NCI-H510A treated with DMSO at 0.1 percent for 48 hours (cell line): Measurements from ENCODE around the gene DLG2.
"Not testable (repeated sequence)": the region's sequence is repeated elsewhere in the genome, so short reads cannot be mapped to it uniquely, and the experiment has no call there.

Experiments
- DNase-seq: peaks from one replicate; lab custom pipeline; 2025; lab: John Stamatoyannopoulos, UW

DLG2 gene

GRCh38 chr11:85110246-85110645, 516.9 kb downstream of the DLG2 start:
- not testable (repeated sequence) for DNase-seq

- DNase-seq, result no peak
Observed at GRCh38 chr11:85109141-85109540, 518.0 kb downstream of the DLG2 start.

GRCh38 chr11:85105868-85106267, 521.3 kb downstream of the DLG2 start:
- DNase-seq, result no peak

GRCh38 chr11:85099522-85099921, 527.6 kb downstream of the DLG2 start:
- DNase-seq, result no peak

GRCh38 chr11:85098996-85099395, 528.1 kb downstream of the DLG2 start:
- DNase-seq, result no peak

GRCh38 chr11:85096939-85097338, 530.2 kb downstream of the DLG2 start:
- no peak for DNase-seq

GRCh38 chr11:85095239-85095638, 531.9 kb downstream of the DLG2 start:
- DNase-seq, result no peak

GRCh38 chr11:85094795-85095194, 532.3 kb downstream of the DLG2 start:
- DNase-seq, result no peak

- no peak for DNase-seq
Observed at GRCh38 chr11:85089654-85090053, 537.5 kb downstream of the DLG2 start.

GRCh38 chr11:85088286-85088685, 538.9 kb downstream of the DLG2 start:
- DNase-seq, result no peak

- no peak for DNase-seq
Observed at GRCh38 chr11:85086504-85087284, 540.5 kb downstream of the DLG2 start.

- DNase-seq, result peak; percentile 52
Observed at GRCh38 chr11:85076535-85077330, 550.4 kb downstream of the DLG2 start.

GRCh38 chr11:85062659-85063058, 564.5 kb downstream of the DLG2 start:
- DNase-seq, result no peak

GRCh38 chr11:85052636-85053035, 574.5 kb downstream of the DLG2 start:
- DNase-seq, result no peak

GRCh38 chr11:85048801-85049200, 578.3 kb downstream of the DLG2 start:
- DNase-seq, result no peak

GRCh38 chr11:85045716-85046115, 581.4 kb downstream of the DLG2 start:
- DNase-seq, result no peak

- DNase-seq, result no peak
Observed at GRCh38 chr11:85044911-85045310, 582.2 kb downstream of the DLG2 start.

GRCh38 chr11:85042361-85042760, 584.8 kb downstream of the DLG2 start:
- DNase-seq, result no peak

GRCh38 chr11:85040166-85040565, 587.0 kb downstream of the DLG2 start:
- DNase-seq, result no peak

- peak; percentile 88 for DNase-seq
Observed at GRCh38 chr11:85029964-85030363, 597.2 kb downstream of the DLG2 start.

GRCh38 chr11:85028329-85029101, 598.6 kb downstream of the DLG2 start:
- DNase-seq, result no peak

- no peak for DNase-seq
Observed at GRCh38 chr11:85027346-85027745, 599.8 kb downstream of the DLG2 start.

GRCh38 chr11:85021058-85021457, 606.1 kb downstream of the DLG2 start:
- no peak for DNase-seq
